HEK293 (cell line): ENCODE measurements around the gene ABT1.
A peak's percentile ranks its signal among the peaks of the same experiment; 100 is the strongest.

Source experiments
- OSR2 ChIP-seq: fragments of 450-650 bp; formaldehyde crosslinking; IDR thresholded peaks from 2 replicates; pipeline ENCODE4 v1.5.1; 2016; ENCODE audit warnings: missing biosample characterization, missing genetic modification characterization
- SP7 ChIP-seq: fragments of 450-650 bp; formaldehyde crosslinking; IDR thresholded peaks from 2 replicates; pipeline ENCODE4 v1.5.1; 2016; ENCODE audit warnings: missing biosample characterization, missing genetic modification characterization
- ZNF324 ChIP-seq: fragments of 450-650 bp; formaldehyde crosslinking; IDR thresholded peaks from 2 replicates; pipeline ENCODE4 v1.5.1; 2016; ENCODE audit warnings: missing biosample characterization, missing genetic modification characterization
- ZNF394 ChIP-seq: fragments of 450-650 bp; formaldehyde crosslinking; IDR thresholded peaks from 2 replicates; pipeline ENCODE4 v1.5.1; 2016; ENCODE audit warnings: missing biosample characterization, missing genetic modification characterization, mild to moderate bottlenecking, moderate library complexity, borderline replicate concordance
- ZNF558 ChIP-seq: fragments of 450-650 bp; formaldehyde crosslinking; IDR thresholded peaks from 2 replicates; pipeline ENCODE4 v1.5.1; 2016; ENCODE audit warnings: missing biosample characterization, missing genetic modification characterization
- ZNF600 ChIP-seq: fragments of 450-650 bp; formaldehyde crosslinking; IDR thresholded peaks from 2 replicates; pipeline ENCODE4 v1.5.1; 2016; ENCODE audit warnings: missing biosample characterization, missing genetic modification characterization
- ZNF677 ChIP-seq: fragments of 450-650 bp; IDR thresholded peaks from 2 replicates; pipeline ENCODE4 v1.5.0; 2018; ENCODE audit warnings: missing biosample characterization, mild to moderate bottlenecking, missing genetic modification characterization, moderate library complexity
- ZNF701 ChIP-seq: fragments of 450-650 bp; formaldehyde crosslinking; IDR thresholded peaks from 2 replicates; pipeline ENCODE4 v1.5.1; 2016; ENCODE audit warnings: missing biosample characterization, missing genetic modification characterization
- ZNF76 ChIP-seq: fragments of 450-650 bp; formaldehyde crosslinking; IDR thresholded peaks from 2 replicates; pipeline ENCODE4; 2016; ENCODE audit warnings: low read depth, missing biosample characterization, missing genetic modification characterization, borderline replicate concordance
- TF ChIP-seq, protein P1 (sequence below): fragments of 450-650 bp; formaldehyde crosslinking; IDR thresholded peaks from 2 replicates; pipeline ENCODE4 v1.5.0; 2017; ENCODE audit warnings: missing biosample characterization, missing genetic modification characterization, borderline replicate concordance
- TF ChIP-seq, protein P2 (sequence below): fragments of 450-650 bp; formaldehyde crosslinking; conservative IDR thresholded peaks from 2 replicates; pipeline ENCODE4 v1.5.1; 2016; ENCODE audit warnings: low read depth, missing biosample characterization, missing genetic modification characterization
- TF ChIP-seq, protein P3 (sequence below): fragments of 450-650 bp; formaldehyde crosslinking; IDR thresholded peaks from 2 replicates; pipeline ENCODE4 v1.5.1; 2017; ENCODE audit warnings: missing biosample characterization, missing genetic modification characterization
- TF ChIP-seq, protein P4 (sequence below): fragments of 450-650 bp; formaldehyde crosslinking; IDR thresholded peaks from 2 replicates; pipeline ENCODE4 v1.5.1; 2016; ENCODE audit warnings: missing biosample characterization, missing genetic modification characterization, borderline replicate concordance

The ABT1 gene

DNA sequence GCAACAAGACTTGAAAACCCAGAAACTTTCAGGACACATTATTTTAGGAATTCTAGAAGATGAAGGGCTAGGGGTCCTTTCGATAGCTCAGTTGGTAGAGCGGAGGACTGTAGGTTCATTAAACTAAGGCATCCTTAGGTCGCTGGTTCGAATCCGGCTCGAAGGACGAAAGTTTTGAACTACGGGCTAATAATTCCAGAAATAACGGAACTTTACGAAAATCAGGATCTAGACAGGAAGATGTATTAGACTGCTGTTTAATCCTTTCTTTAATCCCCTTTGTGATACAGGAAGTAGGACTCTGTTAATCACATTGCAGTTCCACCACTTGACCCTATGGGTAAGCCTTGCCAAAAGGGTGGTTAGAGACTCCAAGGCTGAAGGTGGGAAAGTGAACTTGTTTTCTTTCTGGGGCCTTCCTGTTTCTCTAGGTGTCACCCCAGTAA is 21.2 kb upstream of the ABT1 start (continued):
- TF ChIP-seq, protein P1, sequence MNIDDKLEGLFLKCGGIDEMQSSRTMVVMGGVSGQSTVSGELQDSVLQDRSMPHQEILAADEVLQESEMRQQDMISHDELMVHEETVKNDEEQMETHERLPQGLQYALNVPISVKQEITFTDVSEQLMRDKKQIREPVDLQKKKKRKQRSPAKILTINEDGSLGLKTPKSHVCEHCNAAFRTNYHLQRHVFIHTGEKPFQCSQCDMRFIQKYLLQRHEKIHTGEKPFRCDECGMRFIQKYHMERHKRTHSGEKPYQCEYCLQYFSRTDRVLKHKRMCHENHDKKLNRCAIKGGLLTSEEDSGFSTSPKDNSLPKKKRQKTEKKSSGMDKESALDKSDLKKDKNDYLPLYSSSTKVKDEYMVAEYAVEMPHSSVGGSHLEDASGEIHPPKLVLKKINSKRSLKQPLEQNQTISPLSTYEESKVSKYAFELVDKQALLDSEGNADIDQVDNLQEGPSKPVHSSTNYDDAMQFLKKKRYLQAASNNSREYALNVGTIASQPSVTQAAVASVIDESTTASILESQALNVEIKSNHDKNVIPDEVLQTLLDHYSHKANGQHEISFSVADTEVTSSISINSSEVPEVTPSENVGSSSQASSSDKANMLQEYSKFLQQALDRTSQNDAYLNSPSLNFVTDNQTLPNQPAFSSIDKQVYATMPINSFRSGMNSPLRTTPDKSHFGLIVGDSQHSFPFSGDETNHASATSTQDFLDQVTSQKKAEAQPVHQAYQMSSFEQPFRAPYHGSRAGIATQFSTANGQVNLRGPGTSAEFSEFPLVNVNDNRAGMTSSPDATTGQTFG (tag by site-specific recombination), result no peak
- TF ChIP-seq ZNF701 (tag by site-specific recombination) (no peak), SP7 (peak; percentile 75), ZNF600 (peak; percentile 79), ZNF558 (no peak), ZNF76 (no peak), ZNF324 (tag by site-specific recombination) (peak; percentile 69; the same call in 1 of the 2 replicates), ZNF677 (tag by site-specific recombination) (no peak), ZNF394 (tag by site-specific recombination) (peak; percentile 40; the same call in 1 of the 2 replicates), OSR2 (tag by site-specific recombination) (0 out of 2 replicates have a peak, but pooled peaks have one; percentile 24)
- TF ChIP-seq, protein P2, sequence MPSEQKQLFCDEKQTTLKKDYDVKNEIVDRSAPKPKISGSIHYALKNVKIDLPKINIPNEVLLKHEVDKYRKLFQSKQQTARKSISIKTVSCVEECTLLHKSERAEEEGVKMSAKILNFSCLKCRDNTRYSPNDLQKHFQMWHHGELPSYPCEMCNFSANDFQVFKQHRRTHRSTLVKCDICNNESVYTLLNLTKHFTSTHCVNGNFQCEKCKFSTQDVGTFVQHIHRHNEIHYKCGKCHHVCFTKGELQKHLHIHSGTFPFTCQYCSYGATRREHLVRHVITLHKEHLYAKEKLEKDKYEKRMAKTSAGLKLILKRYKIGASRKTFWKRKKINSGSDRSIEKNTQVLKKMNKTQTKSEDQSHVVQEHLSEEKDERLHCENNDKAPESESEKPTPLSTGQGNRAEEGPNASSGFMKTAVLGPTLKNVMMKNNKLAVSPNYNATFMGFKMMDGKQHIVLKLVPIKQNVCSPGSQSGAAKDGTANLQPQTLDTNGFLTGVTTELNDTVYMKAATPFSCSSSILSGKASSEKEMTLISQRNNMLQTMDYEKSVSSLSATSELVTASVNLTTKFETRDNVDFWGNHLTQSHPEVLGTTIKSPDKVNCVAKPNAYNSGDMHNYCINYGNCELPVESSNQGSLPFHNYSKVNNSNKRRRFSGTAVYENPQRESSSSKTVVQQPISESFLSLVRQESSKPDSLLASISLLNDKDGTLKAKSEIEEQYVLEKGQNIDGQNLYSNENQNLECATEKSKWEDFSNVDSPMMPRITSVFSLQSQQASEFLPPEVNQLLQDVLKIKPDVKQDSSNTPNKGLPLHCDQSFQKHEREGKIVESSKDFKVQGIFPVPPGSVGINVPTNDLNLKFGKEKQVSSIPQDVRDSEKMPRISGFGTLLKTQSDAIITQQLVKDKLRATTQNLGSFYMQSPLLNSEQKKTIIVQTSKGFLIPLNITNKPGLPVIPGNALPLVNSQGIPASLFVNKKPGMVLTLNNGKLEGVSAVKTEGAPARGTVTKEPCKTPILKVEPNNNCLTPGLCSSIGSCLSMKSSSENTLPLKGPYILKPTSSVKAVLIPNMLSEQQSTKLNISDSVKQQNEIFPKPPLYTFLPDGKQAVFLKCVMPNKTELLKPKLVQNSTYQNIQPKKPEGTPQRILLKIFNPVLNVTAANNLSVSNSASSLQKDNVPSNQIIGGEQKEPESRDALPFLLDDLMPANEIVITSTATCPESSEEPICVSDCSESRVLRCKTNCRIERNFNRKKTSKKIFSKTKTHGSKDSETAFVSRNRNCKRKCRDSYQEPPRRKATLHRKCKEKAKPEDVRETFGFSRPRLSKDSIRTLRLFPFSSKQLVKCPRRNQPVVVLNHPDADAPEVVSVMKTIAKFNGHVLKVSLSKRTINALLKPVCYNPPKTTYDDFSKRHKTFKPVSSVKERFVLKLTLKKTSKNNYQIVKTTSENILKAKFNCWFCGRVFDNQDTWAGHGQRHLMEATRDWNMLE (tag by site-specific recombination), result no peak
- TF ChIP-seq, protein P3, sequence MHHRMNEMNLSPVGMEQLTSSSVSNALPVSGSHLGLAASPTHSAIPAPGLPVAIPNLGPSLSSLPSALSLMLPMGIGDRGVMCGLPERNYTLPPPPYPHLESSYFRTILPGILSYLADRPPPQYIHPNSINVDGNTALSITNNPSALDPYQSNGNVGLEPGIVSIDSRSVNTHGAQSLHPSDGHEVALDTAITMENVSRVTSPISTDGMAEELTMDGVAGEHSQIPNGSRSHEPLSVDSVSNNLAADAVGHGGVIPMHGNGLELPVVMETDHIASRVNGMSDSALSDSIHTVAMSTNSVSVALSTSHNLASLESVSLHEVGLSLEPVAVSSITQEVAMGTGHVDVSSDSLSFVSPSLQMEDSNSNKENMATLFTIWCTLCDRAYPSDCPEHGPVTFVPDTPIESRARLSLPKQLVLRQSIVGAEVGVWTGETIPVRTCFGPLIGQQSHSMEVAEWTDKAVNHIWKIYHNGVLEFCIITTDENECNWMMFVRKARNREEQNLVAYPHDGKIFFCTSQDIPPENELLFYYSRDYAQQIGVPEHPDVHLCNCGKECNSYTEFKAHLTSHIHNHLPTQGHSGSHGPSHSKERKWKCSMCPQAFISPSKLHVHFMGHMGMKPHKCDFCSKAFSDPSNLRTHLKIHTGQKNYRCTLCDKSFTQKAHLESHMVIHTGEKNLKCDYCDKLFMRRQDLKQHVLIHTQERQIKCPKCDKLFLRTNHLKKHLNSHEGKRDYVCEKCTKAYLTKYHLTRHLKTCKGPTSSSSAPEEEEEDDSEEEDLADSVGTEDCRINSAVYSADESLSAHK, result 0 out of 2 replicates have a peak, but pooled peaks have one; percentile 10
- TF ChIP-seq, protein P4, sequence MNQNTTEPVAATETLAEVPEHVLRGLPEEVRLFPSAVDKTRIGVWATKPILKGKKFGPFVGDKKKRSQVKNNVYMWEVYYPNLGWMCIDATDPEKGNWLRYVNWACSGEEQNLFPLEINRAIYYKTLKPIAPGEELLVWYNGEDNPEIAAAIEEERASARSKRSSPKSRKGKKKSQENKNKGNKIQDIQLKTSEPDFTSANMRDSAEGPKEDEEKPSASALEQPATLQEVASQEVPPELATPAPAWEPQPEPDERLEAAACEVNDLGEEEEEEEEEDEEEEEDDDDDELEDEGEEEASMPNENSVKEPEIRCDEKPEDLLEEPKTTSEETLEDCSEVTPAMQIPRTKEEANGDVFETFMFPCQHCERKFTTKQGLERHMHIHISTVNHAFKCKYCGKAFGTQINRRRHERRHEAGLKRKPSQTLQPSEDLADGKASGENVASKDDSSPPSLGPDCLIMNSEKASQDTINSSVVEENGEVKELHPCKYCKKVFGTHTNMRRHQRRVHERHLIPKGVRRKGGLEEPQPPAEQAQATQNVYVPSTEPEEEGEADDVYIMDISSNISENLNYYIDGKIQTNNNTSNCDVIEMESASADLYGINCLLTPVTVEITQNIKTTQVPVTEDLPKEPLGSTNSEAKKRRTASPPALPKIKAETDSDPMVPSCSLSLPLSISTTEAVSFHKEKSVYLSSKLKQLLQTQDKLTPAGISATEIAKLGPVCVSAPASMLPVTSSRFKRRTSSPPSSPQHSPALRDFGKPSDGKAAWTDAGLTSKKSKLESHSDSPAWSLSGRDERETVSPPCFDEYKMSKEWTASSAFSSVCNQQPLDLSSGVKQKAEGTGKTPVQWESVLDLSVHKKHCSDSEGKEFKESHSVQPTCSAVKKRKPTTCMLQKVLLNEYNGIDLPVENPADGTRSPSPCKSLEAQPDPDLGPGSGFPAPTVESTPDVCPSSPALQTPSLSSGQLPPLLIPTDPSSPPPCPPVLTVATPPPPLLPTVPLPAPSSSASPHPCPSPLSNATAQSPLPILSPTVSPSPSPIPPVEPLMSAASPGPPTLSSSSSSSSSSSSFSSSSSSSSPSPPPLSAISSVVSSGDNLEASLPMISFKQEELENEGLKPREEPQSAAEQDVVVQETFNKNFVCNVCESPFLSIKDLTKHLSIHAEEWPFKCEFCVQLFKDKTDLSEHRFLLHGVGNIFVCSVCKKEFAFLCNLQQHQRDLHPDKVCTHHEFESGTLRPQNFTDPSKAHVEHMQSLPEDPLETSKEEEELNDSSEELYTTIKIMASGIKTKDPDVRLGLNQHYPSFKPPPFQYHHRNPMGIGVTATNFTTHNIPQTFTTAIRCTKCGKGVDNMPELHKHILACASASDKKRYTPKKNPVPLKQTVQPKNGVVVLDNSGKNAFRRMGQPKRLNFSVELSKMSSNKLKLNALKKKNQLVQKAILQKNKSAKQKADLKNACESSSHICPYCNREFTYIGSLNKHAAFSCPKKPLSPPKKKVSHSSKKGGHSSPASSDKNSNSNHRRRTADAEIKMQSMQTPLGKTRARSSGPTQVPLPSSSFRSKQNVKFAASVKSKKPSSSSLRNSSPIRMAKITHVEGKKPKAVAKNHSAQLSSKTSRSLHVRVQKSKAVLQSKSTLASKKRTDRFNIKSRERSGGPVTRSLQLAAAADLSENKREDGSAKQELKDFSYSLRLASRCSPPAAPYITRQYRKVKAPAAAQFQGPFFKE, result no peak
